A673 (cell line): ENCODE measurements around the gene SLC22A4. TPM values are rescaled to one million over a fixed set of nuclear protein-coding genes. Genes with fewer than 3 reads are reported as not detected.
A peak's percentile ranks its signal among the peaks of the same experiment; 100 is the strongest.

Experiments used
- BruUV-seq: library from RNA; stranded (reverse); fragments of 400-500 nt; replicated peaks from 2 replicates; lab custom pipeline; 2021; lab: Mats Ljungman, UMichigan
- CTCF ChIA-PET: fragments of 300-600 bp; sonication (Branson Sonifier 250); formaldehyde crosslinking; loops from one replicate; lab custom pipeline; 2022; ENCODE audit warnings: antibody characterized with exemption; lab: Charles Lee
- POLR2A ChIA-PET: fragments of 300-600 bp; sonication (Branson Sonifier 250); formaldehyde crosslinking; loops from one replicate; lab custom pipeline; 2022; ENCODE audit warnings: antibody characterized with exemption; ENCODE audit not compliant: low non-redundant PET; lab: Charles Lee
- DNase-seq: peaks from one replicate; pipeline ENCODE4 v3.0.0-alpha.2; 2015; ENCODE audit warnings: low spot score
- H3K27ac ChIP-seq: fragments of 200-600 bp; sonication (generic); 2 replicates; pipeline ENCODE4 v1.5.1; 2016; ENCODE audit warnings: mixed run types, low read depth, mild to moderate bottlenecking, mixed read lengths, antibody characterized with exemption, low read length; ENCODE audit not compliant: poor library complexity, severe bottlenecking
- H3K27me3 ChIP-seq: fragments of 200-600 bp; sonication (generic); replicated peaks from 2 replicates; pipeline ENCODE4 v1.6.1; 2017; ENCODE audit warnings: mixed run types, low read depth, mild to moderate bottlenecking, mixed read lengths, antibody characterized with exemption, low read length; ENCODE audit not compliant: insufficient read depth, poor library complexity
- H3K36me3 ChIP-seq: fragments of 200-600 bp; sonication (generic); 2 replicates; pipeline ENCODE4 v1.6.1; 2016; ENCODE audit warnings: mixed run types, mild to moderate bottlenecking, mixed read lengths, antibody characterized with exemption, low read length; ENCODE audit not compliant: insufficient read depth, poor library complexity, severe bottlenecking
- H3K4me1 ChIP-seq: fragments of 200-600 bp; sonication (generic); 2 replicates; pipeline ENCODE4 v1.6.1; 2017; ENCODE audit warnings: mixed run types, mild to moderate bottlenecking, mixed read lengths, antibody characterized with exemption, low read length; ENCODE audit not compliant: insufficient read depth, poor library complexity, severe bottlenecking
- H3K4me3 ChIP-seq: fragments of 200-600 bp; sonication (generic); 2 replicates; pipeline ENCODE4 v1.5.1; 2016; ENCODE audit warnings: low read depth, mixed run types, mild to moderate bottlenecking, mixed read lengths, low read length; ENCODE audit not compliant: poor library complexity, severe bottlenecking
- H3K9me3 ChIP-seq: fragments of 200-600 bp; sonication (generic); 2 replicates; pipeline ENCODE4 v1.6.1; 2016; ENCODE audit warnings: mixed run types, low read depth, mild to moderate bottlenecking, mixed read lengths, antibody characterized with exemption, low read length; ENCODE audit not compliant: poor library complexity, severe bottlenecking
- EZH2 ChIP-seq: fragments of 200-600 bp; sonication (generic); IDR thresholded peaks from 2 replicates; pipeline ENCODE4 v1.6.1; 2017; ENCODE audit warnings: borderline replicate concordance, low read depth, mild to moderate bottlenecking, mixed read lengths, antibody characterized with exemption, low read length; ENCODE audit not compliant: poor library complexity, severe bottlenecking
- intact Hi-C: fragments of 100-400 bp; cut with micrococcal nuclease; formaldehyde crosslinking; loops from one replicate; pipeline ENCODE4 v1.10.0; 2022; ENCODE audit not compliant: unreplicated experiment
- total RNA-seq: library from RNA; stranded (reverse); gene quantifications from 2 replicates; pipeline ENCODE4 v1.2.3, GENCODE V29; 2021
- TF ChIP-seq, protein P1 (sequence below): fragments of 300-800, 200-600 bp; sonication (generic); conservative IDR thresholded peaks from 2 replicates; pipeline ENCODE4 v1.5.1; 2017; ENCODE audit warnings: low read depth, mild to moderate bottlenecking, antibody characterized with exemption, low read length, moderate library complexity, mixed read lengths

The SLC22A4 gene
- total RNA-seq, 1 experiment from 2014 or later, result 0.99 TPM

DNA sequence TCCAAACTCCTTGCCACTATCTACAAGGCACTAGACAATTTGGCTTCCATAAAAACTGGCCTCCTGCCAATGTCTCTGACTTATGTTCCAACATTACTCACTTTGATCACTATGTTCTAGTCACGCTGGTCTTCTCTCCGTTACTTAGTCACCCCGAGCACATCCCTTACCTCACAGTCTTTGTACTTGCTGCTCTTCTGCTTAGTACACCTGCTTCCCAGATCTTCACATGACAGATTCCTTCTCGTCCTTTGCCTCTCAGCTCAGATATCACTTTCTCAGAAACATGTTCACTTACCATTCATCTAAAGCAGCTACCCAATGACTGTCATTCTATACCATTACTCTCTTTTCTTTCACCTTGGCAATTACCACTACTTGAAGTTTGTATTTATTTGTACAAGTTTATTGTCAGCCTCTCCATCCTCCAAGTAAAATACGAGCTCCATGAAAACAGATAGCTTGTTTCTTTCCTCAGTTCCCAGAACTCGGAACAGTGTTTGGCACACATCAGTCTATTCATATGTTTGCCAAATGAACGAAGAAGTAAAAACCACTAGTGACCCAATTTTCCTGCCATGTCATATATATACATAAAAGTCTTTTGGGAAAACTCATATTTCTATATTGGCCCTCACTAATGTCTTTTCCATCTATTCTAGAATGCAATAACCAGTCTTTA, 69.4 kb downstream of the SLC22A4 start:
- peak; percentile 29 for DNase-seq
- TF ChIP-seq, protein P1, sequence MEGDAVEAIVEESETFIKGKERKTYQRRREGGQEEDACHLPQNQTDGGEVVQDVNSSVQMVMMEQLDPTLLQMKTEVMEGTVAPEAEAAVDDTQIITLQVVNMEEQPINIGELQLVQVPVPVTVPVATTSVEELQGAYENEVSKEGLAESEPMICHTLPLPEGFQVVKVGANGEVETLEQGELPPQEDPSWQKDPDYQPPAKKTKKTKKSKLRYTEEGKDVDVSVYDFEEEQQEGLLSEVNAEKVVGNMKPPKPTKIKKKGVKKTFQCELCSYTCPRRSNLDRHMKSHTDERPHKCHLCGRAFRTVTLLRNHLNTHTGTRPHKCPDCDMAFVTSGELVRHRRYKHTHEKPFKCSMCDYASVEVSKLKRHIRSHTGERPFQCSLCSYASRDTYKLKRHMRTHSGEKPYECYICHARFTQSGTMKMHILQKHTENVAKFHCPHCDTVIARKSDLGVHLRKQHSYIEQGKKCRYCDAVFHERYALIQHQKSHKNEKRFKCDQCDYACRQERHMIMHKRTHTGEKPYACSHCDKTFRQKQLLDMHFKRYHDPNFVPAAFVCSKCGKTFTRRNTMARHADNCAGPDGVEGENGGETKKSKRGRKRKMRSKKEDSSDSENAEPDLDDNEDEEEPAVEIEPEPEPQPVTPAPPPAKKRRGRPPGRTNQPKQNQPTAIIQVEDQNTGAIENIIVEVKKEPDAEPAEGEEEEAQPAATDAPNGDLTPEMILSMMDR, result no peak
- TF ChIP-seq EZH2, result no peak
- ChIA-PET CTCF (no interaction called here), POLR2A (no interaction called here)
- Histone ChIP-seq H3K4me1 (no peaks in the 10 kb centered on the region), H3K27ac (no peak overlapping the region), H3K27me3 (no peaks in the 10 kb centered on the region), H3K9me3 (no peaks in the 10 kb centered on the region), H3K36me3 (no peaks in the 10 kb centered on the region), H3K4me3 (no peak overlapping the region)
- intact Hi-C loops, result no loop called here
- no TSS peak for BruUV-seq

DNA sequence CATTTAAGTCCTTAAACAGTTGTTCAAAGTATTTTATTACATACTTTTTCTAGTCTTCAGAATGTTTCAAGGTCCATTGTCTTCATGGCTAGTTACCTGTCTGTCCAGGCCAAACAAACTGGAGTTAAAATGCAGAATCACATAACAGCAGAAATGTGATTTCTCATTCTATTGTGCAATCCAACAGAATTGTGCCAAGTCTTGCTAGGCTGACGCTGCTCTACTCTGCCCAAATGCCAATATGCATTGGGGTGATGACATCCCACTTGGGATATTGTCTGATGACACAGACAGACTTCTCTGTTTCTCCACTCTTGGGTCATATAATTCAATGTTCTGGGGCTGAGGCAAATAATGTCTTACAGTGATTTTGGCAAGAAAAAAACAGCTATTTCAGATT, 70.1 kb downstream of the SLC22A4 start:
- ChIA-PET POLR2A (no interaction called here), CTCF (no interaction called here)
- Histone ChIP-seq H3K27ac (no peak overlapping the region), H3K4me3 (no peak overlapping the region), H3K36me3 (no peaks in the 10 kb centered on the region), H3K4me1 (peaks cover 7% of the 10 kb centered on the region), H3K9me3 (no peaks in the 10 kb centered on the region), H3K27me3 (no peaks in the 10 kb centered on the region)
- intact Hi-C loops, result no loop called here
- no peak for DNase-seq
- TF ChIP-seq, protein P1, result no peak
- no peak for TF ChIP-seq EZH2
- no TSS peak for BruUV-seq

DNA sequence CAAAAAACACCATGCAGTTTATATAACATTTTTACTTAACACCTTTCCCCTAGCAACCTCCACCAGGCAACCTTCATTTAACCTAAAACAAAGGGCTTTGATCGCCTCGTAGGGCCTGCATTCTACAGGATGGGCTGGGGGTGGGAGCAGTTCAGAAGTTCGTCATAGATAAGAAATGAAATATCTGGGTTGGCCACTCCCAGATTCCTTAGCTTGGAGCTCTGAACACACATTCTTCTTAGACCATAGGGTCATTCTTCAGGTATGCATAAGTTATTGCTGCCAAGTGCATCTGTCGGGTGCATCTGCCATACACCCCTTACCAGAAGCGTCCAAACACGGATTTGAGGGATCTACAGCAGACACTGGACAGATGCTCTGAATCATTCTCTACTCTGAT, 71.0 kb downstream of the SLC22A4 start:
- ChIA-PET POLR2A (no interaction called here), CTCF (no interaction called here)
- Histone ChIP-seq H3K9me3 (no peaks in the 10 kb centered on the region), H3K36me3 (no peaks in the 10 kb centered on the region), H3K27ac (no peak overlapping the region), H3K27me3 (no peaks in the 10 kb centered on the region), H3K4me3 (no peak overlapping the region), H3K4me1 (peaks cover 7% of the 10 kb centered on the region)
- no TSS peak for BruUV-seq
- intact Hi-C loops, result loop anchor here (5.0 kb wide), 1 partner anchor 93 kb away; no protein-coding TSS in a partner anchor
- TF ChIP-seq, protein P1, result no peak
- no peak for TF ChIP-seq EZH2
- DNase-seq, result no peak
